Smooth muscle cell (in vitro differentiated cells): Measurements from ENCODE around the gene NEUROG3. TPM values are rescaled to one million over a fixed set of nuclear protein-coding genes. Genes with fewer than 3 reads are reported as not detected.

Experiments used
- DNase-seq: peaks from one replicate; lab custom pipeline; 2025; ENCODE audit not compliant: unreplicated experiment; lab: John Stamatoyannopoulos, UW
- H2AFZ ChIP-seq: fragments of 200-600 bp; sonication (generic); 2 replicates; pipeline ENCODE4 v1.6.0; 2016; ENCODE audit warnings: antibody characterized with exemption, low read depth, mild to moderate bottlenecking
- H3F3A ChIP-seq: fragments of 200-600 bp; sonication (generic); 2 replicates; pipeline ENCODE4 v1.6.0; 2017; ENCODE audit warnings: antibody characterized with exemption, low read depth
- H3K27ac ChIP-seq: fragments of 200-600 bp; sonication (generic); 2 replicates; pipeline ENCODE4 v1.5.1; 2016; ENCODE audit warnings: low read depth, mild to moderate bottlenecking
- H3K27me3 ChIP-seq: fragments of 200-600 bp; sonication (generic); 2 replicates; pipeline ENCODE4 v1.6.1; 2016; ENCODE audit warnings: low read depth, mild to moderate bottlenecking
- H3K36me3 ChIP-seq: fragments of 200-600 bp; sonication (generic); 2 replicates; pipeline ENCODE4 v1.5.1; 2016; ENCODE audit warnings: low read depth
- H3K4me1 ChIP-seq: fragments of 200-600 bp; sonication (generic); 2 replicates; pipeline ENCODE4 v1.5.1; 2016; ENCODE audit warnings: low read depth
- H3K4me2 ChIP-seq: fragments of 200-600 bp; sonication (generic); 2 replicates; pipeline ENCODE4 v1.6.0; 2016; ENCODE audit warnings: mild to moderate bottlenecking
- H3K4me3 ChIP-seq: fragments of 200-600 bp; sonication (generic); 2 replicates; pipeline ENCODE4 v1.5.1; 2016; ENCODE audit warnings: mild to moderate bottlenecking
- H3K79me2 ChIP-seq: fragments of 200-600 bp; sonication (generic); 2 replicates; pipeline ENCODE4 v1.6.0; 2016; ENCODE audit warnings: low read depth, mild to moderate bottlenecking
- H3K9ac ChIP-seq: fragments of 200-600 bp; sonication (generic); 2 replicates; pipeline ENCODE4 v1.6.0; 2016; ENCODE audit warnings: low read depth
- H3K9me3 ChIP-seq: fragments of 200-600 bp; sonication (generic); replicated peaks from 2 replicates; pipeline ENCODE4 v1.5.1; 2016; ENCODE audit warnings: low read depth
- H4K20me1 ChIP-seq: fragments of 200-600 bp; sonication (generic); 2 replicates; pipeline ENCODE4 v1.6.0; 2016; ENCODE audit warnings: low read depth
- CTCF ChIP-seq: fragments of 200-600 bp; sonication (generic); IDR thresholded peaks from 2 replicates; pipeline ENCODE4 v1.5.1; 2017; ENCODE audit warnings: borderline replicate concordance, mild to moderate bottlenecking, antibody characterized with exemption; ENCODE audit not compliant: insufficient read depth, poor library complexity, severe bottlenecking
- WGBS: methylation state at CpG from one replicate; pipeline ENCODE4 v1.1.7; 2016; ENCODE audit warnings: low lambda C conversion rate; 5-methylcytosine and 5-hydroxymethylcytosine counted together
- polyA plus RNA-seq: library from polyadenylated mRNA; unstranded; fragments of >200 nt; fragmentation: Nextera tagmentation; extraction: Ambion mirVana; gene quantifications from 2 replicates; pipeline ENCODE4 v1.2.1, GENCODE V29; 2016
- total RNA-seq: library from RNA; depleted of rRNA; stranded (reverse); fragments of >200 nt; gene quantifications from 2 replicates; pipeline ENCODE4 v1.2.3, GENCODE V29; 2014

NEUROG3 gene
- total and polyA plus RNA-seq, 2 experiments from 2014 or later = not detected

DNA sequence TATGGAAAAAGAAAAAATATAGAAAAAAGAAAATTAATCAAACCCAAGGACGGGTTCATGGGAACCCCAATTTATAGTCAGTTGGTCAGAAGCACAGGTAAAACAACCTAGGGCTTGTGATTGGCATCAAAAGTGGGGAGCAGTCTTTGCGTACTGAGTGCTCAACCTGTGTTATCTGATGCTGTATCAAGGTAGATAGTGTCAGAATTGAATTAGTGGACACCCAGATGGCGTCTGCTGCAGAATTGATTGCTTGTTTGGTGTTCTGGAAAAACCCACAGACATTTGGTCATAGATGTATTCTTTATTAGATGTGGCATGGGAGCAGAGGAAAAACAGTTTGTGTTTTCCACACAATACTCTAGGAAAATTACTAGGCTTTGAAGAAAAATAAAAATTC is 39.6 kb downstream of the NEUROG3 start:
- no peak for TF ChIP-seq CTCF
- DNase-seq = no peak
- no peak overlapping the region for H2AFZ ChIP-seq

GRCh38 chr10:69527961-69528360 is 45.3 kb downstream of the NEUROG3 start:
- Histone ChIP-seq H2AFZ (no peak overlapping the region), H3K4me3 (no peak overlapping the region), H3K9ac (no peak overlapping the region), H3K79me2 (no peaks in the 10 kb centered on the region), H3K36me3 (no peaks in the 10 kb centered on the region), H3K4me2 (no peak overlapping the region), H3K4me1 (no peaks in the 10 kb centered on the region), H4K20me1 (no peaks in the 10 kb centered on the region), H3K27ac (no peak overlapping the region), H3K27me3 (no peaks in the 10 kb centered on the region), H3F3A (no peaks in the 10 kb centered on the region), H3K9me3 (no peaks in the 10 kb centered on the region)
- 96% methylated on average over 11 of the region's 11 CpGs for WGBS
- no peak for DNase-seq
- TF ChIP-seq CTCF = no peak

More for the DNA sequence above, 39.6 kb downstream of the NEUROG3 start:
- Histone ChIP-seq H3K4me2 (no peak overlapping the region), H3K9me3 (no peaks in the 10 kb centered on the region), H3K36me3 (no peaks in the 10 kb centered on the region), H3K27me3 (no peaks in the 10 kb centered on the region), H3K4me1 (no peaks in the 10 kb centered on the region), H4K20me1 (no peaks in the 10 kb centered on the region), H3K9ac (no peak overlapping the region), H3K4me3 (no peak overlapping the region), H3F3A (no peaks in the 10 kb centered on the region), H3K79me2 (no peaks in the 10 kb centered on the region), H3K27ac (no peak overlapping the region)
- WGBS = 85% methylated on average over 3 of the region's 3 CpGs

Other genes starting within 250 kb of the NEUROG3 start
- not detected in 2 replicates for gene TACR2, start 156.5 kb downstream of the NEUROG3 start, total RNA-seq
- gene TACR2, start 156.5 kb downstream of the NEUROG3 start, polyA plus RNA-seq = 0.13 and 0.43 TPM in 2 replicates
- 113 and 145 TPM in 2 replicates for gene TSPAN15, start 122.0 kb downstream of the NEUROG3 start, total RNA-seq
- 144 and 249 TPM in 2 replicates for gene TSPAN15, start 122.0 kb downstream of the NEUROG3 start, polyA plus RNA-seq
- 0.81 and 4.1 TPM in 2 replicates for gene FAM241B, start 56.8 kb upstream of the NEUROG3 start, total RNA-seq
- gene FAM241B, start 56.8 kb upstream of the NEUROG3 start, polyA plus RNA-seq = 8.0 and 9.6 TPM in 2 replicates
- 4.9 and 6.1 TPM in 2 replicates for gene COL13A1, start 228.5 kb upstream of the NEUROG3 start, total RNA-seq
- 11.6 and 15.0 TPM in 2 replicates for gene COL13A1, start 228.5 kb upstream of the NEUROG3 start, polyA plus RNA-seq